Upper lobe of right lung (tissue), 1 donor: ENCODE data around the gene CAMTA1. TPM values are rescaled to one million over a fixed set of nuclear protein-coding genes. Genes with fewer than 3 reads are reported as not detected.

Source experiments
- ATAC-seq: fragments of 200-7000 bp; cut with Tn5 transposase; one replicate; pipeline ENCODE4 v1.9.1; 2020; ENCODE audit warnings: mild to moderate bottlenecking, moderate library complexity
- DNase-seq: peaks from one replicate; pipeline ENCODE4 v3.0.0-alpha.2; 2020
- H3K27ac ChIP-seq: fragments of 200-600 bp; one replicate; pipeline ENCODE4 v1.8.0; 2022
- H3K27me3 ChIP-seq: fragments of 200-600 bp; one replicate; pipeline ENCODE4 v1.8.0; 2022; ENCODE audit warnings: mild to moderate bottlenecking
- H3K36me3 ChIP-seq: fragments of 200-600 bp; one replicate; pipeline ENCODE4 v1.8.0; 2022
- H3K4me1 ChIP-seq: fragments of 200-600 bp; one replicate; pipeline ENCODE4 v1.8.0; 2022
- H3K4me3 ChIP-seq: fragments of 200-600 bp; one replicate; pipeline ENCODE4 v1.8.0; 2022; ENCODE audit warnings: mild to moderate bottlenecking
- H3K9me3 ChIP-seq: fragments of 200-600 bp; one replicate; pipeline ENCODE4 v1.8.0; 2022
- intact Hi-C: fragments of 100-400 bp; cut with DNase I; formaldehyde crosslinking; loops from one replicate; pipeline ENCODE4 v1.11.0; 2022
- total RNA-seq: library from RNA; stranded (reverse); fragmentation: NEBNext Ultra II Directional; extraction: Animal tissue kit (Norgen Biotek cat#: 25700); gene quantifications from one replicate; pipeline ENCODE4 v1.2.1, GENCODE V29; 2021
- TF ChIP-seq, protein P1 (sequence below): fragments of 200-600 bp; IDR thresholded peaks from one replicate; pipeline ENCODE4 v1.8.0; 2022; ENCODE audit warnings: antibody characterized with exemption
- donor health status: DM: no; HTN: yes; CAD: no; lungs with severe emphysema.

Gene CAMTA1
- total RNA-seq, 1 donor from 2014 or later, result 63.4 TPM

DNA sequence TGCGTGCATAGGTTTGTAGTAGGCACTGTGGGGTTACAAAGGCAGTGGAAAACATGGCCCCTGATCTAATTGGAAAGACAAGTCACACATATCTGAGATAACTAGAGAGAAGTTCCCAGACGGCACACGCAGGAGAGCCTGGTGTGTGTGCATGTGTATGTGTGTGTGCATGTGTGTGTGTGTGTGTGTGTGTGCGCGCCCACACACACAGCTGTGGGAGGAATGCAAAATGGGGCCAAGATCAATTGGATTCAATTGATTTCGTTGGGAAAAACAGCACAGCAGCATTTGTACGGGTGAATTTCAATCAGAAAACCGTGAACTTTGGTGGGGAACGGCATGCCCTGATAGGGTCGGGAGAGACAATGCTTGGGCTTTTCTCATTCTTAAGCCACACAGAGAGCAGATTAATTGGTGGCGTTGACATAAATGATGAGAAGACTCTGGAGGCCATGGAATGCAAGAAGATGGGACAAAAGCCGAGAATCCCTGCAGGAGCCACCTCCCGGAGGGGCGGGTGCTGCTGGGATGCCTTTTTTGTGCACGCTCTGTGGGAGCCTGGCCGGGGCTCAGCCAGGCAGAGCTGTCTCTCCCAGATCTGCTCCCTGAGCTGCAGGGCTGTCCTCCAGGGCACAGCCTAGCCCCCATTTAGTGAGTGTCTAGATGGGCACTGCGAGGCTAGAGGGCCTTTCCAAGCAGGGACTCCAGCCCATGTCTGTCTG is 322.0 kb downstream of the CAMTA1 start:
- Histone ChIP-seq H3K36me3 (no peaks in the 10 kb centered on the region), H3K4me3 (no peak overlapping the region), H3K9me3 (no peaks in the 10 kb centered on the region), H3K27me3 (peaks cover 12% of the 10 kb centered on the region), H3K4me1 (no peaks in the 10 kb centered on the region), H3K27ac (no peak overlapping the region)
- TF ChIP-seq, protein P1, sequence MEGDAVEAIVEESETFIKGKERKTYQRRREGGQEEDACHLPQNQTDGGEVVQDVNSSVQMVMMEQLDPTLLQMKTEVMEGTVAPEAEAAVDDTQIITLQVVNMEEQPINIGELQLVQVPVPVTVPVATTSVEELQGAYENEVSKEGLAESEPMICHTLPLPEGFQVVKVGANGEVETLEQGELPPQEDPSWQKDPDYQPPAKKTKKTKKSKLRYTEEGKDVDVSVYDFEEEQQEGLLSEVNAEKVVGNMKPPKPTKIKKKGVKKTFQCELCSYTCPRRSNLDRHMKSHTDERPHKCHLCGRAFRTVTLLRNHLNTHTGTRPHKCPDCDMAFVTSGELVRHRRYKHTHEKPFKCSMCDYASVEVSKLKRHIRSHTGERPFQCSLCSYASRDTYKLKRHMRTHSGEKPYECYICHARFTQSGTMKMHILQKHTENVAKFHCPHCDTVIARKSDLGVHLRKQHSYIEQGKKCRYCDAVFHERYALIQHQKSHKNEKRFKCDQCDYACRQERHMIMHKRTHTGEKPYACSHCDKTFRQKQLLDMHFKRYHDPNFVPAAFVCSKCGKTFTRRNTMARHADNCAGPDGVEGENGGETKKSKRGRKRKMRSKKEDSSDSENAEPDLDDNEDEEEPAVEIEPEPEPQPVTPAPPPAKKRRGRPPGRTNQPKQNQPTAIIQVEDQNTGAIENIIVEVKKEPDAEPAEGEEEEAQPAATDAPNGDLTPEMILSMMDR, result no peak
- peak; percentile 17 for DNase-seq
- ATAC-seq, result no peak
- intact Hi-C loops, result no loop called here

- DNase-seq, result no peak
- no peak overlapping the region for H3K4me3 ChIP-seq
- no peak for ATAC-seq
- H3K27ac ChIP-seq, result no peak overlapping the region
- TF ChIP-seq, protein P1, result no peak
- H3K27me3 ChIP-seq, result peaks cover 12% of the 10 kb centered on the region
- no peaks in the 10 kb centered on the region for H3K4me1 ChIP-seq
- intact Hi-C loops, result no loop called here
- no peaks in the 10 kb centered on the region for H3K9me3 ChIP-seq
- no peaks in the 10 kb centered on the region for H3K36me3 ChIP-seq
Observed at GRCh38 chr1:7108251-7108650, 323.0 kb downstream of the CAMTA1 start.

- no peaks in the 10 kb centered on the region for H3K36me3 ChIP-seq
Observed at GRCh38 chr1:7109901-7110300, 324.6 kb downstream of the CAMTA1 start.

DNA sequence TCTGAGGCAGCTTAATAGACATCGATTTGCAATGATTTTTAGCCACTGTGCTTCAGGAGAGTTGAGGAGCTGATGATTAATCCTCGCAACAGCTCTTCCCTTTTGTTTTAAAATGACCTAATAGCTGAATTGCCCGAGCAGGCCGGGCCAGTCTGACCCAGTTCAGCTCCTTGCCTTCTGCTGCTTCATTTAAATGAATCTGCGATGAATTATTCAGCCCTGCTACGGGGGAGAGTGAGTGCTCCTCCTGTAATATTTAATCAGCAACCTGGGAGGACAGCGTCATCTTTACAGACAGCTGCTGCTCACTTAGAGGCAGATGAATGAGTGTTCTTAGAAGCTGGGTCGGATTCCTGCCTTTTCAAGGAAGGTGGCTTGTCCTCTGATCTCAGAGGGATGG is 325.1 kb downstream of the CAMTA1 start:
- H3K36me3 ChIP-seq, result no peaks in the 10 kb centered on the region
- TF ChIP-seq, protein P1, result no peak
- DNase-seq (no peak), ATAC-seq (no peak)
- no peaks in the 10 kb centered on the region for H3K9me3 ChIP-seq
- intact Hi-C loops, result no loop called here
- H3K27ac ChIP-seq, result no peak overlapping the region
- H3K4me1 ChIP-seq, result no peaks in the 10 kb centered on the region
- H3K4me3 ChIP-seq, result no peak overlapping the region
- H3K27me3 ChIP-seq, result peaks cover 12% of the 10 kb centered on the region

More at GRCh38 chr1:7109901-7110300, 324.6 kb downstream of the CAMTA1 start:
- TF ChIP-seq, protein P1, result no peak
- peaks cover 12% of the 10 kb centered on the region for H3K27me3 ChIP-seq
- no peaks in the 10 kb centered on the region for H3K4me1 ChIP-seq
- no peak overlapping the region for H3K4me3 ChIP-seq
- no peak for ATAC-seq
- no peak for DNase-seq
- intact Hi-C loops, result no loop called here
- H3K9me3 ChIP-seq, result no peaks in the 10 kb centered on the region
- no peak overlapping the region for H3K27ac ChIP-seq

GRCh38 chr1:7111853-7112252 is 326.6 kb downstream of the CAMTA1 start:
- ATAC-seq (no peak), DNase-seq (no peak)
- Histone ChIP-seq H3K27me3 (peaks cover 12% of the 10 kb centered on the region), H3K27ac (no peak overlapping the region), H3K4me3 (no peak overlapping the region), H3K9me3 (no peaks in the 10 kb centered on the region), H3K36me3 (no peaks in the 10 kb centered on the region), H3K4me1 (no peaks in the 10 kb centered on the region)
- intact Hi-C loops, result no loop called here
- TF ChIP-seq, protein P1, result no peak
